ENCODE measurements around the gene HDDC2.

GRCh38 chr6:125285353-125285752, 16.4 kb downstream of the HDDC2 start:
- no peak for TF ChIP-seq CTCF (IDR thresholded peaks at IDR 0.05)
- TF ChIP-seq POLR2A (IDR thresholded peaks at IDR 0.05), result no peak

Measured in adrenal gland (tissue), 5 donors.